OCI-LY7 (cell line): ENCODE measurements around the gene ARHGEF12. TPM values are rescaled to one million over a fixed set of nuclear protein-coding genes. Genes with fewer than 3 reads are reported as not detected.

ENCODE experiments used
- BruUV-seq: library from RNA; stranded (reverse); fragments of 400-500 nt; replicated peaks from 2 replicates; lab custom pipeline; 2021; lab: Mats Ljungman, UMichigan
- CTCF ChIA-PET: fragments of 300-600 bp; sonication (Branson Sonifier 250); formaldehyde crosslinking; loops from one replicate; lab custom pipeline; 2022; ENCODE audit warnings: antibody characterized with exemption; ENCODE audit not compliant: unreplicated experiment; lab: Charles Lee
- POLR2A ChIA-PET: fragments of 300-600 bp; sonication (Branson Sonifier 250); formaldehyde crosslinking; loops from one replicate; lab custom pipeline; 2022; ENCODE audit warnings: antibody characterized with exemption; lab: Charles Lee
- DNase-seq: peaks from one replicate; pipeline ENCODE4 v3.0.0-alpha.2; 2015; ENCODE audit warnings: low spot score
- H2AFZ ChIP-seq: fragments of 200-600 bp; sonication (generic), shearing (Covaris generic); 2 replicates; pipeline ENCODE4 v1.6.1; 2014; ENCODE audit warnings: mild to moderate bottlenecking, antibody characterized with exemption, low read length, moderate library complexity
- H3K27ac ChIP-seq: fragments of 200-600 bp; sonication (generic); 2 replicates; pipeline ENCODE4 v1.5.1; 2014; ENCODE audit warnings: mixed run types, low read depth, mild to moderate bottlenecking, moderate library complexity, low read length, inconsistent platforms; ENCODE audit not compliant: poor library complexity, severe bottlenecking
- H3K36me3 ChIP-seq: fragments of 200-600 bp; sonication (generic); 2 replicates; pipeline ENCODE4 v1.6.1; 2014; ENCODE audit warnings: mild to moderate bottlenecking, antibody characterized with exemption, low read length, moderate library complexity, mixed read lengths; ENCODE audit not compliant: insufficient read depth
- H3K4me1 ChIP-seq: fragments of 200-600 bp; sonication (generic); 2 replicates; pipeline ENCODE4 v1.5.1; 2014; ENCODE audit warnings: mild to moderate bottlenecking, low read length; ENCODE audit not compliant: insufficient read depth, poor library complexity, severe bottlenecking
- H3K4me2 ChIP-seq: fragments of 200-600 bp; sonication (generic); 2 replicates; pipeline ENCODE4 v1.6.1; 2014; ENCODE audit warnings: mild to moderate bottlenecking, low read length
- H3K4me3 ChIP-seq: fragments of 200-600 bp; sonication (generic); 2 replicates; pipeline ENCODE4 v1.5.1; 2014; ENCODE audit warnings: mild to moderate bottlenecking, low read depth, low read length; ENCODE audit not compliant: poor library complexity, severe bottlenecking
- H3K79me2 ChIP-seq: fragments of 200-600 bp; sonication (generic); 2 replicates; pipeline ENCODE4 v1.6.1; 2016; ENCODE audit warnings: low read depth, mild to moderate bottlenecking, low read length, moderate library complexity, mixed read lengths; ENCODE audit not compliant: insufficient read depth
- H3K9me2 ChIP-seq: fragments of 200-600 bp; sonication (generic); 2 replicates; pipeline ENCODE4 v1.6.1; 2016; ENCODE audit warnings: mild to moderate bottlenecking, low read length, mixed read lengths; ENCODE audit not compliant: insufficient read depth
- H3K9me3 ChIP-seq: fragments of 200-600 bp; sonication (generic); 2 replicates; pipeline ENCODE4 v1.6.1; 2014; ENCODE audit warnings: mild to moderate bottlenecking, mixed run types, low read length, mixed read lengths
- H4K20me1 ChIP-seq: fragments of 200-600 bp; sonication (generic); 2 replicates; pipeline ENCODE4 v1.6.1; 2014; ENCODE audit warnings: mild to moderate bottlenecking, antibody characterized with exemption, low read length, moderate library complexity, mixed read lengths; ENCODE audit not compliant: insufficient read depth
- EZH2phosphoT487 ChIP-seq: fragments of 200-600 bp; sonication (generic); IDR thresholded peaks from 2 replicates; pipeline ENCODE4 v1.6.1; 2018; ENCODE audit warnings: low read depth, borderline replicate concordance, mild to moderate bottlenecking, mixed run types, antibody characterized with exemption, low read length, moderate library complexity, mixed read lengths
- intact Hi-C: fragments of 100-400 bp; cut with micrococcal nuclease; formaldehyde crosslinking; loops from one replicate; pipeline ENCODE4 v1.10.0; 2022; ENCODE audit not compliant: unreplicated experiment
- total RNA-seq, 2 experiments: library from RNA; depleted of rRNA in 1 of 2; stranded (reverse); fragments of >200 nt in 1 of 2; shearing (Covaris generic) in 1 of 2; gene quantifications; 2 replicates each; pipeline ENCODE4 v1.2.3, GENCODE V29; 2014 to 2022
- TF ChIP-seq, protein P1 (sequence below): fragments of 200-600 bp; sonication (generic); conservative IDR thresholded peaks from 2 replicates; pipeline ENCODE4 v1.5.1; 2014; ENCODE audit warnings: mild to moderate bottlenecking, antibody characterized with exemption, low read length, moderate library complexity, mixed read lengths

ARHGEF12 gene
- total RNA-seq, 2 experiments from 2014 or later: 16.1 to 31.8 TPM

DNA sequence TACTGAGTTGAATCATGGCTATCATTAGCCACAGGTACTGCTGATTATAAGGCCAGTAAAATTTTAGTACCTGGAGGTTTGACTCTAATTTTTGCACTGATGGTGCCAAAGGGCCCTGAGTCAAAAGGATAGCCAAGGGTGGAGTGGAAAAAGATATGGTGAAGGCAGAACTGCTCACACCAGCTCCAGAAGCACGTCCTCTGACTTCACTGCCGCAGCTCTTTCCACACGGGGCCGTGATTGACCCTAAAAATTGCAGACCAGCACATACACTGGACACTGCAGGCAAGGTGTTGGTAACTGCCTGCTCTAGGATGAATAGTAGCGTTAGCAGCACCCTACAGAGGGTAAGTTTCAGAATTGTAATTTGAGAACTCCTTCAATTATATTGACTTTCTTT is 149.9 kb downstream of the ARHGEF12 start:
- Histone ChIP-seq H3K36me3 (peaks cover 4% of the 10 kb centered on the region; the same call in 1 of the 2 replicates), H3K4me2 (no peak overlapping the region), H4K20me1 (no peaks in the 10 kb centered on the region), H2AFZ (no peak overlapping the region), H3K79me2 (no peaks in the 10 kb centered on the region), H3K9me3 (no peaks in the 10 kb centered on the region), H3K27ac (no peak overlapping the region), H3K9me2 (no peaks in the 10 kb centered on the region), H3K4me1 (no peaks in the 10 kb centered on the region), H3K4me3 (no peak overlapping the region)
- BruUV-seq: no TSS peak
- intact Hi-C loops: no loop called here
- TF ChIP-seq, protein P1, sequence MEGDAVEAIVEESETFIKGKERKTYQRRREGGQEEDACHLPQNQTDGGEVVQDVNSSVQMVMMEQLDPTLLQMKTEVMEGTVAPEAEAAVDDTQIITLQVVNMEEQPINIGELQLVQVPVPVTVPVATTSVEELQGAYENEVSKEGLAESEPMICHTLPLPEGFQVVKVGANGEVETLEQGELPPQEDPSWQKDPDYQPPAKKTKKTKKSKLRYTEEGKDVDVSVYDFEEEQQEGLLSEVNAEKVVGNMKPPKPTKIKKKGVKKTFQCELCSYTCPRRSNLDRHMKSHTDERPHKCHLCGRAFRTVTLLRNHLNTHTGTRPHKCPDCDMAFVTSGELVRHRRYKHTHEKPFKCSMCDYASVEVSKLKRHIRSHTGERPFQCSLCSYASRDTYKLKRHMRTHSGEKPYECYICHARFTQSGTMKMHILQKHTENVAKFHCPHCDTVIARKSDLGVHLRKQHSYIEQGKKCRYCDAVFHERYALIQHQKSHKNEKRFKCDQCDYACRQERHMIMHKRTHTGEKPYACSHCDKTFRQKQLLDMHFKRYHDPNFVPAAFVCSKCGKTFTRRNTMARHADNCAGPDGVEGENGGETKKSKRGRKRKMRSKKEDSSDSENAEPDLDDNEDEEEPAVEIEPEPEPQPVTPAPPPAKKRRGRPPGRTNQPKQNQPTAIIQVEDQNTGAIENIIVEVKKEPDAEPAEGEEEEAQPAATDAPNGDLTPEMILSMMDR: no peak
- no peak for TF ChIP-seq EZH2phosphoT487
- CTCF ChIA-PET: no interaction called here
- DNase-seq: no peak
- POLR2A ChIA-PET: no interaction called here

- no peak for TF ChIP-seq EZH2phosphoT487
- TF ChIP-seq, protein P1: no peak
- CTCF ChIA-PET: no interaction called here
- Histone ChIP-seq H3K27ac (no peak overlapping the region), H3K9me2 (no peaks in the 10 kb centered on the region), H3K4me1 (no peaks in the 10 kb centered on the region), H2AFZ (no peak overlapping the region), H3K79me2 (no peaks in the 10 kb centered on the region), H4K20me1 (no peaks in the 10 kb centered on the region; the same call in 1 of the 2 replicates), H3K4me2 (no peak overlapping the region), H3K9me3 (no peaks in the 10 kb centered on the region), H3K36me3 (no peaks in the 10 kb centered on the region), H3K4me3 (no peak overlapping the region)
- POLR2A ChIA-PET: interaction anchor here (0.7 kb wide), 1 partner anchor 1355 kb away, joined by 3 read pairs; no protein-coding TSS in a partner anchor
- intact Hi-C loops: no loop called here
- no TSS peak for BruUV-seq
- no peak for DNase-seq
Measured at GRCh38 chr11:120489799-120490198, 153.6 kb downstream of the ARHGEF12 start.

DNA sequence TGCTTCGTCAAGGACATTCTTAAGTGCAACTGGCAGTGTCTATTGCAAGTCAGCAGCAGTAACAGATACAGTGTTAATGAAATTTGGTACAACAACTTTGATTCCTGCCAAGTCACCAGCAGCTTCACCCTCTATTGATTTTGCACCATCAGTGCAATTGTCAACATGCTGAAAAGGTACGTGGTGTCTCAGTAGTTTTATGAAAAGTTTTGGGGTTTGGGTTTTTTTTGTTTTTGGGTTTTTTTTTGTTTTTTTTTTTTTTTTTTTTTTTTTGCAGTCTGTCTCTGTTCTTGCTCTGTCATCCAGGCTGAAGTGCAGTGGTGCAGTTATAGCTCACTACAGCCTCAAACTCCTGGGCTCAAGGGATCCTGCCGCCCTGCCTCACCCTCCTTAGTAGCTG is 156.3 kb downstream of the ARHGEF12 start:
- CTCF ChIA-PET: no interaction called here
- intact Hi-C loops: no loop called here
- Histone ChIP-seq H3K79me2 (no peaks in the 10 kb centered on the region), H3K4me3 (no peak overlapping the region), H3K9me3 (no peaks in the 10 kb centered on the region), H3K9me2 (no peaks in the 10 kb centered on the region), H3K4me1 (no peaks in the 10 kb centered on the region), H3K36me3 (no peaks in the 10 kb centered on the region), H3K4me2 (no peak overlapping the region), H3K27ac (no peak overlapping the region), H4K20me1 (no peaks in the 10 kb centered on the region; the same call in 1 of the 2 replicates), H2AFZ (no peak overlapping the region)
- no TSS peak for BruUV-seq
- POLR2A ChIA-PET: interaction anchor here (0.7 kb wide), 1 partner anchor 1719 kb away, joined by 3 read pairs; no protein-coding TSS in a partner anchor
- TF ChIP-seq EZH2phosphoT487: no peak
- TF ChIP-seq, protein P1: no peak
- DNase-seq: no peak
